ENCODE measurements around the gene IQCF6. TPM values are rescaled to one million over a fixed set of nuclear protein-coding genes. Genes with fewer than 3 reads are reported as not detected.
"Not testable (repeated sequence)": the region's sequence is repeated elsewhere in the genome, so short reads cannot be mapped to it uniquely, and the experiment has no call there.

Gene IQCF6
- total RNA-seq, 2 experiments from 2014 or later = not detected

- H3K9me2 ChIP-seq (ENCODE audit: insufficient read depth, low read length) = no peaks in the 10 kb centered on the region
- H3K36me3 ChIP-seq (ENCODE audit: insufficient read depth, low read length) = no peaks in the 10 kb centered on the region
- no peak overlapping the region for H3K4me3 ChIP-seq (ENCODE audit: low read depth, low read length, poor library complexity, severe bottlenecking)
- no peak overlapping the region for H3K27ac ChIP-seq (ENCODE audit: low read depth, low read length, poor library complexity, severe bottlenecking)
- H3K9me3 ChIP-seq (ENCODE audit: low read length) = 0 out of 2 replicates have a peak, but pooled peaks cover 4% of the 10 kb centered on the region
- no peaks in the 10 kb centered on the region for H3K4me1 ChIP-seq (ENCODE audit: insufficient read depth, low read length, poor library complexity, severe bottlenecking)
- CTCF ChIA-PET (ENCODE audit: unreplicated experiment) = no interaction called here
- DNase-seq (ENCODE audit: low spot score) = no peak
- no TSS peak for BruUV-seq (replicated peaks)
- H3K4me2 ChIP-seq (ENCODE audit: low read length) = no peak overlapping the region
- POLR2A ChIA-PET = no interaction called here
- TF ChIP-seq CTCF (conservative IDR thresholded peaks at IDR 0.05; ENCODE audit: low read length) (no peak), EZH2phosphoT487 (IDR thresholded peaks at IDR 0.05; ENCODE audit: borderline replicate concordance, low read depth, low read length) (no peak)
- H3K79me2 ChIP-seq (ENCODE audit: insufficient read depth, low read depth, low read length) = no peaks in the 10 kb centered on the region
- intact Hi-C loops (cut with micrococcal nuclease; ENCODE audit: unreplicated experiment) = no loop called here
- H2AFZ ChIP-seq (ENCODE audit: low read length) = no peak overlapping the region
- no peaks in the 10 kb centered on the region for H4K20me1 ChIP-seq (ENCODE audit: insufficient read depth, low read length)
Measured at GRCh38 chr3:51759203-51759602, 19.8 kb downstream of the IQCF6 start.

GRCh38 chr3:51753763-51754750 lies 25.0 kb downstream of the IQCF6 start:
- H3K79me2 ChIP-seq (ENCODE audit: insufficient read depth, low read depth, low read length); H2AFZ ChIP-seq (ENCODE audit: low read length); H3K9me2 ChIP-seq (ENCODE audit: insufficient read depth, low read length); H3K4me3 ChIP-seq (ENCODE audit: low read depth, low read length, poor library complexity, severe bottlenecking); POLR2A ChIA-PET; H3K4me1 ChIP-seq (ENCODE audit: insufficient read depth, low read length, poor library complexity, severe bottlenecking); H4K20me1 ChIP-seq (ENCODE audit: insufficient read depth, low read length); intact Hi-C loops (cut with micrococcal nuclease; ENCODE audit: unreplicated experiment); DNase-seq (ENCODE audit: low spot score); H3K36me3 ChIP-seq (ENCODE audit: insufficient read depth, low read length); BruUV-seq (replicated peaks); H3K9me3 ChIP-seq (ENCODE audit: low read length); CTCF ChIA-PET (ENCODE audit: unreplicated experiment); H3K4me2 ChIP-seq (ENCODE audit: low read length); H3K27ac ChIP-seq (ENCODE audit: low read depth, low read length, poor library complexity, severe bottlenecking): not testable (repeated sequence)

- H3K4me2 ChIP-seq (ENCODE audit: low read length) = no peak overlapping the region
- H4K20me1 ChIP-seq (ENCODE audit: insufficient read depth, low read length) = no peaks in the 10 kb centered on the region
- H3K9me3 ChIP-seq (ENCODE audit: low read length) = peaks cover 12% of the 10 kb centered on the region
- CTCF ChIA-PET (ENCODE audit: unreplicated experiment) = no interaction called here
- H3K36me3 ChIP-seq (ENCODE audit: insufficient read depth, low read length) = no peaks in the 10 kb centered on the region
- intact Hi-C loops (cut with micrococcal nuclease; ENCODE audit: unreplicated experiment) = no loop called here
- no peak for TF ChIP-seq CTCF (conservative IDR thresholded peaks at IDR 0.05; ENCODE audit: low read length)
- TF ChIP-seq EZH2phosphoT487 (IDR thresholded peaks at IDR 0.05; ENCODE audit: borderline replicate concordance, low read depth, low read length) = no peak
- no TSS peak for BruUV-seq (replicated peaks)
- no peaks in the 10 kb centered on the region for H3K79me2 ChIP-seq (ENCODE audit: insufficient read depth, low read depth, low read length)
- no peak overlapping the region for H3K4me3 ChIP-seq (ENCODE audit: low read depth, low read length, poor library complexity, severe bottlenecking)
- POLR2A ChIA-PET = interaction anchor here (0.6 kb wide), 1 partner anchor 13 kb away, joined by 4 read pairs; no protein-coding TSS in a partner anchor
- no peak for DNase-seq (ENCODE audit: low spot score)
- H3K4me1 ChIP-seq (ENCODE audit: insufficient read depth, low read length, poor library complexity, severe bottlenecking) = no peaks in the 10 kb centered on the region
- no peak overlapping the region for H3K27ac ChIP-seq (ENCODE audit: low read depth, low read length, poor library complexity, severe bottlenecking)
- H2AFZ ChIP-seq (ENCODE audit: low read length) = 0 out of 2 replicates have a peak overlapping the region, but pooled peaks have one; percentile 4
- H3K9me2 ChIP-seq (ENCODE audit: insufficient read depth, low read length) = no peaks in the 10 kb centered on the region
Measured at GRCh38 chr3:51751287-51751686, 27.8 kb downstream of the IQCF6 start.
